SK-N-SH treated with all-trans-retinoic acid at 6 μM for 48 hours (cell line): ENCODE results near the gene FAM20B.

Experiments used
- ARNTL ChIP-seq: fragments of 450-650 bp; formaldehyde crosslinking; IDR thresholded peaks from 2 replicates; pipeline ENCODE4 v1.5.0; 2020; ENCODE audit warnings: low read depth, mild to moderate bottlenecking, moderate library complexity, borderline replicate concordance
- BACH2 ChIP-seq: fragments of 250-450 bp; sonication (Bioruptor Pico); IDR thresholded peaks from 2 replicates; pipeline ENCODE4 v1.9.0; 2021; ENCODE audit warnings: mild to moderate bottlenecking, borderline replicate concordance
- ISL1 ChIP-seq: fragments of 250-450 bp; sonication (Bioruptor Pico); IDR thresholded peaks from 2 replicates; pipeline ENCODE4 v2.1.2; 2022; ENCODE audit warnings: mild to moderate bottlenecking, moderate library complexity
- PATZ1 ChIP-seq: fragments of 250-450 bp; sonication (Bioruptor Pico); IDR thresholded peaks from 2 replicates; pipeline ENCODE4 v1.8.0; 2020; ENCODE audit warnings: mild to moderate bottlenecking, moderate library complexity, borderline replicate concordance
- POU6F1 ChIP-seq: fragments of 250-450 bp; sonication (Bioruptor Pico); IDR thresholded peaks from 2 replicates; pipeline ENCODE4 v1.8.0; 2021; ENCODE audit warnings: low read depth, mild to moderate bottlenecking, moderate library complexity, borderline replicate concordance
- PPARA ChIP-seq: fragments of 250-450 bp; sonication (Bioruptor Pico); IDR thresholded peaks from 2 replicates; pipeline ENCODE4 v1.5.0; 2020; ENCODE audit warnings: mild to moderate bottlenecking, borderline replicate concordance
- RARB ChIP-seq: fragments of 250-450 bp; sonication (Bioruptor Pico); IDR thresholded peaks from 2 replicates; pipeline ENCODE4 v1.8.0; 2021; ENCODE audit warnings: mild to moderate bottlenecking, moderate library complexity
- TOX ChIP-seq: fragments of 250-450 bp; sonication (Bioruptor Pico); IDR thresholded peaks from 2 replicates; pipeline ENCODE4 v1.8.0; 2021; ENCODE audit warnings: mild to moderate bottlenecking, moderate library complexity, borderline replicate concordance
- ZFP3 ChIP-seq: fragments of 250-450 bp; sonication (Bioruptor Pico); IDR thresholded peaks from 2 replicates; pipeline ENCODE4 v1.5.0; 2020; ENCODE audit warnings: mild to moderate bottlenecking, moderate library complexity

- TF ChIP-seq PATZ1 = no peak
- no peak for TF ChIP-seq PPARA (CRISPR knock-in tag)
- no peak for TF ChIP-seq POU6F1 (CRISPR knock-in tag)
- TF ChIP-seq TOX = no peak
- TF ChIP-seq ZFP3 = no peak
- TF ChIP-seq ISL1 (CRISPR knock-in tag) = no peak
- no peak for TF ChIP-seq BACH2 (CRISPR knock-in tag)
- no peak for TF ChIP-seq RARB (CRISPR knock-in tag)
- TF ChIP-seq ARNTL = no peak
Observed at GRCh38 chr1:179095924-179096323, 70.2 kb downstream of the FAM20B start.
